ENCODE measurements around the gene MRPL16. TPM values are rescaled to one million over a fixed set of nuclear protein-coding genes. Genes with fewer than 3 reads are reported as not detected.
"Not testable (repeated sequence)": the region's sequence is repeated elsewhere in the genome, so short reads cannot be mapped to it uniquely, and the experiment has no call there.

The MRPL16 gene
- total RNA-seq, 6 experiments from 2014 or later: 45.7 to 51.0 (median 48.6) TPM

- H3K9me3 Mint-ChIP-seq: no peaks in the 10 kb centered on the region
- H3K4me1 Mint-ChIP-seq (ENCODE audit: low read depth): peaks cover 14% of the 10 kb centered on the region
- TF ChIP-seq CTCF (IDR thresholded peaks at IDR 0.05): no peak
- no peak overlapping the region for H3K27ac Mint-ChIP-seq
- H3K27me3 Mint-ChIP-seq (ENCODE audit: insufficient read depth): no peaks in the 10 kb centered on the region; the same call in 1 of the 2 replicates
- no peak overlapping the region for H3K4me3 Mint-ChIP-seq
- no peak for DNase-seq
- H3K36me3 Mint-ChIP-seq (ENCODE audit: low read depth): no peaks in the 10 kb centered on the region
Observed at GRCh38 chr11:59818572-59818971, 8.0 kb upstream of the MRPL16 start.

DNA sequence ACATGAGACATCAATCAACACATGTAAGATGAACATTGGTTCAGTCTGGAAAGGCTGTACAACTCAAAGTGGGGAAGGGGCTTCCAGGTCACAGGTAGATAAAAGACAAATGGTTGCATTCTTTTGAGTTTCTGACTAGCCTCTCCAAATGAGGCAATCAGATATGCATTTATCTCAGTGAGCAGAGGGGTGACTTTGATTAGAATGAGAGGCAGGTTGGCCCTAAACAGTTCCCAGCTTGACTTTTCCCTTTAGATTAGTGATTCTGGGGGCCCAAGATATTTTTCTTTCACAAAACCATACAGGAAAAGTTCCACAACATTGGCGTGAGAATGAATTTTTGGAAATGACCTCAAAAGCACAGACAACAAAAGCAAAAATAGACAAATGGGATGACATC lies 5.9 kb upstream of the MRPL16 start:
- H3K4me3 Mint-ChIP-seq; DNase-seq; H3K27me3 Mint-ChIP-seq (ENCODE audit: insufficient read depth); H3K9me3 Mint-ChIP-seq; H3K27ac Mint-ChIP-seq; H3K4me1 Mint-ChIP-seq (ENCODE audit: low read depth); H3K36me3 Mint-ChIP-seq (ENCODE audit: low read depth): not testable (repeated sequence)

DNA sequence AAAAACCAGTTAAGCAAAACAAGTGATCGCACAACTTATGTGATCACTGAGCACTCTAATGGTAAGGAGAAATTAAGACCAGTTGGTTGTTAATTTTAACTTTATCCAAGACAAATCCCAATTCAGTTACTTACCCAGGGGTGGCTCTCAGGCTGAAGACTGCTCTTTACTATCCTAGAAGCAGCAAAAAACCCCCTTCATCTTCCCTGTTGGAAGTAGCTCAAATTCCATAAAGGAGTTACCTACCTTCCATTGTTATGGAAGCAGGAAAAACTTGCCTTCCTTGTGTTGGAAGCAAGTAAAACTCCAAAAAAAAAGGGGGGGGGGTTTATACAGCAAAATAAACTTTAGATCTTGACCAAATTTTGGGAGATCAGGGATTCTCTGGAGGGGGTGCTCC lies 5.2 kb upstream of the MRPL16 start:
- no peak overlapping the region for H3K4me3 Mint-ChIP-seq
- no peak overlapping the region for H3K27ac Mint-ChIP-seq
- H3K27me3 Mint-ChIP-seq (ENCODE audit: insufficient read depth): no peaks in the 10 kb centered on the region; the same call in 1 of the 2 replicates
- H3K36me3 Mint-ChIP-seq (ENCODE audit: low read depth): 0 out of 2 replicates have a peak, but pooled peaks cover 5% of the 10 kb centered on the region
- DNase-seq: no peak
- peaks cover 15% of the 10 kb centered on the region for H3K4me1 Mint-ChIP-seq (ENCODE audit: low read depth)
- H3K9me3 Mint-ChIP-seq: no peaks in the 10 kb centered on the region
- no peak for TF ChIP-seq CTCF (IDR thresholded peaks at IDR 0.05)

DNA sequence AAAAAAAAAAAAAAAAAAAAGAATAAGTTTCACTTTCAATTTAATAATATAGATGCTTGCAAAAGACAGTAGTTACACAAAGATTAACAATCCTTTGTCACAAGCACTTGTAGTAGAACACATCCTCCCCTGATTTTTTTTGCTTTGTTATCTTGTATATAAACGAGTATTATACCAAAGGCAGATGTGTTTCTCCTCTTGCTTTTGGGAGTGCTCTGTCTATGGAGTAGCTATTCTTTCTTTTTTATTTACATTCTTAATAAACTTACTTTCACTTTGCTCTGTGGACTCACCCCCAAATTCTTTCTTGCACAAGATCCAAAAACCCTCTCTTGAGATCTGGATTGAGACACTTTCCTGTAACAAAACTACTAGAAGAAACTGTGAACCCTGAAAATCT lies 3.4 kb upstream of the MRPL16 start:
- Mint-ChIP-seq H3K36me3 (ENCODE audit: low read depth) (0 out of 2 replicates have a peak, but pooled peaks cover 5% of the 10 kb centered on the region), H3K27ac (no peak overlapping the region), H3K27me3 (ENCODE audit: insufficient read depth) (peaks cover 5% of the 10 kb centered on the region), H3K4me3 (peak overlapping the region; percentile 77), H3K4me1 (ENCODE audit: low read depth) (peaks cover 26% of the 10 kb centered on the region), H3K9me3 (no peaks in the 10 kb centered on the region)
- no peak for TF ChIP-seq CTCF (IDR thresholded peaks at IDR 0.05)
- DNase-seq: no peak

DNA sequence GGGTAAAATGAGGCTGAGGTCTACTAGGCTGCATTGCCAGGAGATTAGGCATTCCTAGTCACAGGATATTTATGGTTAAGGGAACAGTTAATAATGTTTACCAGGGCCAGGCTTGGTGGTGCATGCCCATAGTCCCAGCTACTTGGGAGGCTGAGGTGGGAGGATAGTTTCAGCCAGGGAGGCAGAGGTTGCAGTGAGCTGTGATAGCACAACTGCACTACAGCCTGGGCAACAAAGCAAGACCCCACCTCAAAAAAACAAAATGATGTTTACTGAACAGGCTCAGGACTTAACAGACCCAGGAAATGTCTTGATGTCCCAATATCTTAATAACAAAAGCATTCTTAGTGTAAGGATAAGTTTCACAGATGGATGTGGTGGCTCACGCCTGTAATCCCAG lies 2.8 kb upstream of the MRPL16 start:
- Mint-ChIP-seq H3K4me3 (no peak overlapping the region), H3K4me1 (ENCODE audit: low read depth) (peaks cover 26% of the 10 kb centered on the region)

GRCh38 chr11:59812220-59812619 lies 1.6 kb upstream of the MRPL16 start:
- H3K36me3 Mint-ChIP-seq (ENCODE audit: low read depth): 0 out of 2 replicates have a peak, but pooled peaks cover 5% of the 10 kb centered on the region
- no peak for DNase-seq
- H3K4me1 Mint-ChIP-seq (ENCODE audit: low read depth): peaks cover 26% of the 10 kb centered on the region
- H3K4me3 Mint-ChIP-seq: no peak overlapping the region
- H3K9me3 Mint-ChIP-seq: no peaks in the 10 kb centered on the region
- TF ChIP-seq CTCF (IDR thresholded peaks at IDR 0.05): no peak
- H3K27me3 Mint-ChIP-seq (ENCODE audit: insufficient read depth): peaks cover 5% of the 10 kb centered on the region; the same call in 1 of the 2 replicates
- no peak overlapping the region for H3K27ac Mint-ChIP-seq

More for the DNA sequence above, 2.8 kb upstream of the MRPL16 start:
- TF ChIP-seq CTCF (IDR thresholded peaks at IDR 0.05): no peak
- Mint-ChIP-seq H3K27ac (no peak overlapping the region), H3K36me3 (ENCODE audit: low read depth) (0 out of 2 replicates have a peak, but pooled peaks cover 5% of the 10 kb centered on the region), H3K9me3 (no peaks in the 10 kb centered on the region), H3K27me3 (ENCODE audit: insufficient read depth) (peaks cover 5% of the 10 kb centered on the region)
- DNase-seq: no peak
